ENCODE data around the gene PGBD5. TPM values are rescaled to one million over a fixed set of nuclear protein-coding genes. Genes with fewer than 3 reads are reported as not detected.

The PGBD5 gene
- polyA plus RNA-seq, 1 of the 3 experiments (the other 2 are of a cell fraction), result 0.15 TPM

DNA sequence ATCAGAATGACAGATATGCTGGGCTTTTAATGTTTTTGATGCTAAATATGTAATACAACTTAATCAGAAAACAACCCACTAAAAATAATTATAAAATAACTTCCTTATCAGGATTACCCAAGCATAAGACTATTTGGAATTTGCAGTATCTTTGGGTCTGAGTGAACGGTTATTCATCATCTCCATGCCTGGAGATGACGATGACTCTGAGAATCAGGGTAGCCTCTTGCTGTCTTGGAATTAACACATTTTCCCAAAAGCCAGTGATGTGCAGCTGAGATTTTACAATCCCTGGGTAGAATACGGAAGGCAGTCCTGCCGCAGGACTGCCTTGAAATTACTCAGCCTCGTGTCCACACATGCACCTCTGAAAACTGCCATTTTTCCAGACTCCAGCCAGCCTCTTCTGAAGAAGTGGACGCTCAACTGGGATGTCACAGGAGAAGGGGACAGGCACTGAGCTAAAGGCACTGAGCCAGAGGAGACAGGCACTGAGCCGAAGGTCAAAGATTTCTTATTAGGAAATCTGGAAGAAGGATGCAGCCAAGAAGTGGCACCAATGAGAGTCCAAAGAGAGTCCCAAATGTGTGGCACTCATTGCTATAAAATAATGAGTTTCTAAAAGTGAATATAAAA is 85.5 kb downstream of the PGBD5 start:
- Histone ChIP-seq H3K27me3 (ENCODE audit: insufficient read depth) (no peaks in the 10 kb centered on the region), H2AFZ (ENCODE audit: low read depth) (no peak overlapping the region), H3K36me3 (replicated peaks in 1 of 2; ENCODE audit: control insufficient read depth in 1 of 2, insufficient read depth in 2 of 2, low read length in 1 of 2) (no peaks in the 10 kb centered on the region), H3K4me2 (no peak overlapping the region), H3K9ac (no peak overlapping the region), H3K79me2 (ENCODE audit: insufficient read depth) (no peaks in the 10 kb centered on the region), H3K4me3 (ENCODE audit: low read depth in 2 of 2, low read length in 1 of 2) (no peak overlapping the region), H3K27ac (ENCODE audit: low read depth in 2 of 2, low read length in 1 of 2) (no peak overlapping the region), H3K4me1 (ENCODE audit: control insufficient read depth in 1 of 2, insufficient read depth in 2 of 2, low read depth in 1 of 2, low read length in 1 of 2) (no peaks in the 10 kb centered on the region), H4K20me1 (ENCODE audit: insufficient read depth) (no peaks in the 10 kb centered on the region), H3F3A (replicated peaks; ENCODE audit: insufficient read depth) (no peaks in the 10 kb centered on the region), H3K9me2 (no peaks in the 10 kb centered on the region), H3K9me3 (no peaks in the 10 kb centered on the region)
- ChIA-PET CTCF (no interaction called here), POLR2A (no interaction called here)
- DNase-seq, result no peak
- no peak for TF ChIP-seq JUND (IDR thresholded peaks at IDR 0.05)
- TF ChIP-seq RFX5 (IDR thresholded peaks at IDR 0.05; ENCODE audit: low read length), result no peak
- TF ChIP-seq FOSL2 (IDR thresholded peaks at IDR 0.05; ENCODE audit: borderline replicate concordance, low read depth), result no peak
- TF ChIP-seq TAF1 (IDR thresholded peaks at IDR 0.05; ENCODE audit: borderline replicate concordance, low read depth, low read length), result no peak
- TF ChIP-seq FOXM1 (IDR thresholded peaks at IDR 0.05; ENCODE audit: low read depth), result no peak
- TF ChIP-seq TCF12 (IDR thresholded peaks at IDR 0.05), result no peak
- no peak for TF ChIP-seq NFIC (IDR thresholded peaks at IDR 0.05; ENCODE audit: borderline replicate concordance)
- no peak for TF ChIP-seq POLR2AphosphoS5 (IDR thresholded peaks at IDR 0.05; ENCODE audit: low read depth, low read length)
- no peak for TF ChIP-seq CTCF (IDR thresholded peaks at IDR 0.05)
- TF ChIP-seq, protein P1, sequence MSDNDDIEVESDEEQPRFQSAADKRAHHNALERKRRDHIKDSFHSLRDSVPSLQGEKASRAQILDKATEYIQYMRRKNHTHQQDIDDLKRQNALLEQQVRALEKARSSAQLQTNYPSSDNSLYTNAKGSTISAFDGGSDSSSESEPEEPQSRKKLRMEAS (IDR thresholded peaks at IDR 0.05; ENCODE audit: low read depth), result no peak
- no peak for TF ChIP-seq NRF1 (IDR thresholded peaks at IDR 0.05; ENCODE audit: low read depth, low read length)
- TF ChIP-seq REST (IDR thresholded peaks at IDR 0.05; ENCODE audit: low read depth, low read length), result no peak
- TF ChIP-seq, protein P2, sequence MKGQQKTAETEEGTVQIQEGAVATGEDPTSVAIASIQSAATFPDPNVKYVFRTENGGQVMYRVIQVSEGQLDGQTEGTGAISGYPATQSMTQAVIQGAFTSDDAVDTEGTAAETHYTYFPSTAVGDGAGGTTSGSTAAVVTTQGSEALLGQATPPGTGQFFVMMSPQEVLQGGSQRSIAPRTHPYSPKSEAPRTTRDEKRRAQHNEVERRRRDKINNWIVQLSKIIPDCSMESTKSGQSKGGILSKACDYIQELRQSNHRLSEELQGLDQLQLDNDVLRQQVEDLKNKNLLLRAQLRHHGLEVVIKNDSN (IDR thresholded peaks at IDR 0.05; ENCODE audit: borderline replicate concordance, low read depth), result no peak
- WGBS (ENCODE audit: low lambda C conversion rate), result 64% methylated on average over 7 of the region's 7 CpGs

Measured in SK-N-SH (cell line).